HG03045 (cell line): ENCODE measurements around the gene FBN1.

ENCODE experiments used
- ATAC-seq: cut with Tn5 transposase; IDR thresholded peaks from one replicate; pipeline ENCODE4 v1.9.1; 2021; ENCODE audit warnings: mild to moderate bottlenecking, moderate library complexity; ENCODE audit not compliant: unreplicated experiment

The FBN1 gene

GRCh38 chr15:48411971-48412591, 233.4 kb downstream of the FBN1 start:
- no peak for ATAC-seq

- no peak for ATAC-seq
These were observed 235.9 kb downstream of the FBN1 start for GRCh38 chr15:48409623-48410022.

- no peak for ATAC-seq
These were observed 237.2 kb downstream of the FBN1 start for GRCh38 chr15:48408327-48408726.

- no peak for ATAC-seq
These were observed 237.9 kb downstream of the FBN1 start for GRCh38 chr15:48407646-48408045.

GRCh38 chr15:48406911-48407310, 238.6 kb downstream of the FBN1 start:
- ATAC-seq: no peak

GRCh38 chr15:48406266-48406891, 239.1 kb downstream of the FBN1 start:
- ATAC-seq: no peak

- ATAC-seq: no peak
These were observed 242.9 kb downstream of the FBN1 start for GRCh38 chr15:48402427-48403177.

GRCh38 chr15:48400086-48400485, 245.4 kb downstream of the FBN1 start:
- ATAC-seq: no peak

- no peak for ATAC-seq
These were observed 247.7 kb downstream of the FBN1 start for GRCh38 chr15:48397841-48398240.

- ATAC-seq: no peak
These were observed 249.5 kb downstream of the FBN1 start for GRCh38 chr15:48396020-48396419.

GRCh38 chr15:48395521-48396011, 249.9 kb downstream of the FBN1 start:
- ATAC-seq: no peak

GRCh38 chr15:48394970-48395369, 250.5 kb downstream of the FBN1 start:
- no peak for ATAC-seq

- no peak for ATAC-seq
These were observed 251.6 kb downstream of the FBN1 start for GRCh38 chr15:48393645-48394506.

GRCh38 chr15:48392356-48392755, 253.2 kb downstream of the FBN1 start:
- no peak for ATAC-seq

- no peak for ATAC-seq
These were observed 253.6 kb downstream of the FBN1 start for GRCh38 chr15:48391950-48392349.

- no peak for ATAC-seq
These were observed 255.8 kb downstream of the FBN1 start for GRCh38 chr15:48389691-48390143.

GRCh38 chr15:48388910-48389309, 256.6 kb downstream of the FBN1 start:
- no peak for ATAC-seq

GRCh38 chr15:48388016-48388851, 257.3 kb downstream of the FBN1 start:
- no peak for ATAC-seq

- no peak for ATAC-seq
These were observed 260.3 kb downstream of the FBN1 start for GRCh38 chr15:48385031-48385830.
